Retinal pigment epithelial cell (primary cell): ENCODE results near the gene PAM16.

Experiments
- DNase-seq: peaks from one replicate; pipeline ENCODE4 v3.0.0-alpha.2; 2010; ENCODE audit warnings: low read depth
- H3K4me3 ChIP-seq: 2 replicates; pipeline ENCODE4 v1.5.1; 2011; ENCODE audit warnings: mild to moderate bottlenecking, low read length, control low read depth, moderate library complexity
- TF ChIP-seq, protein P1 (sequence below): conservative IDR thresholded peaks from 2 replicates; pipeline ENCODE4 v1.5.1; 2011; ENCODE audit warnings: low read depth, low read length, control low read depth, inconsistent platforms

Gene PAM16

GRCh38 chr16:4377573-4378154 is 26.5 kb upstream of the PAM16 start:
- TF ChIP-seq, protein P1, sequence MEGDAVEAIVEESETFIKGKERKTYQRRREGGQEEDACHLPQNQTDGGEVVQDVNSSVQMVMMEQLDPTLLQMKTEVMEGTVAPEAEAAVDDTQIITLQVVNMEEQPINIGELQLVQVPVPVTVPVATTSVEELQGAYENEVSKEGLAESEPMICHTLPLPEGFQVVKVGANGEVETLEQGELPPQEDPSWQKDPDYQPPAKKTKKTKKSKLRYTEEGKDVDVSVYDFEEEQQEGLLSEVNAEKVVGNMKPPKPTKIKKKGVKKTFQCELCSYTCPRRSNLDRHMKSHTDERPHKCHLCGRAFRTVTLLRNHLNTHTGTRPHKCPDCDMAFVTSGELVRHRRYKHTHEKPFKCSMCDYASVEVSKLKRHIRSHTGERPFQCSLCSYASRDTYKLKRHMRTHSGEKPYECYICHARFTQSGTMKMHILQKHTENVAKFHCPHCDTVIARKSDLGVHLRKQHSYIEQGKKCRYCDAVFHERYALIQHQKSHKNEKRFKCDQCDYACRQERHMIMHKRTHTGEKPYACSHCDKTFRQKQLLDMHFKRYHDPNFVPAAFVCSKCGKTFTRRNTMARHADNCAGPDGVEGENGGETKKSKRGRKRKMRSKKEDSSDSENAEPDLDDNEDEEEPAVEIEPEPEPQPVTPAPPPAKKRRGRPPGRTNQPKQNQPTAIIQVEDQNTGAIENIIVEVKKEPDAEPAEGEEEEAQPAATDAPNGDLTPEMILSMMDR, result peak; percentile 49
- DNase-seq, result no peak
- H3K4me3 ChIP-seq, result no peak overlapping the region

- no peak for DNase-seq
- TF ChIP-seq, protein P1, result no peak
- no peak overlapping the region for H3K4me3 ChIP-seq
Observed at GRCh38 chr16:4376893-4377572, 25.9 kb upstream of the PAM16 start.

DNA sequence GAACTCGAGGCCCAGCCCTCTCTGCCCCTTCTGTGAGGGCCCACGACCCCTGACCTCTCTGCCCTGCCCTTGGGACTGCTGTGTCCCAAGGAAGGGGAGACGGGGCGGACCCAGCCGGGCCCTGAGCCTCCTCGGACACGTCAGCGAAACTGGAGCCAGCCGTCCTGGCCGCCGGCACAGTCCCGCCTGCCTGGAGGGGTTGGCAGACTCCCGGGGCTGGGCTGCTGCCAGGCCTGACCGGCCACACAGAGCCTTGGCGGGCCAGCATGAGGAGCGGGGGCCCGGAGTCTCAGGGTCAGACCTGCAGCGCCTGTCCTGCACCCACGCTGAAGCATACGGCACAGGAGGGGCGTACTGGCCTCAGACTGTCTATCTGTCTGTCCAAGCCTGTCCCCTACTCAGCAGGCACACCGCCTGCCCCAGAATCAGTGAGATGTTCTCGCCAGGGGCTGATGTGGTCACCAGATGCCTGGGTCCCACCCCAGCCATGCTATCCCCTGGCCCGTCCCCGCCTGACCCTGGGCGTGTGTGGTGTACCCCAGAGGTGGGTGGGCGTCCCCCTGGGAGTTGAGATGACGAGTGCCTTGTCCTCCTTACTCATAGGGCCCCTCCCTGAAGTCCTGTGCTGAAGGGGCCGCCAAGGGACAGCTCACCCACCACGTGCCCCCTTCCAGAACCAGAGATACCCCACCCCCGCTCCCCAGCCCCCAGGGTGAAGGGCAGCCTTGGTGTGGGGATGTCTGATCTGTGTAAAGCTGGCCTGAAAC is 25.2 kb upstream of the PAM16 start:
- TF ChIP-seq, protein P1, result no peak
- no peak overlapping the region for H3K4me3 ChIP-seq

GRCh38 chr16:4375717-4376116 is 24.6 kb upstream of the PAM16 start:
- no peak overlapping the region for H3K4me3 ChIP-seq
- no peak for DNase-seq
- TF ChIP-seq, protein P1, result no peak

More for the DNA sequence above, 25.2 kb upstream of the PAM16 start:
- peak; percentile 58 for DNase-seq

- TF ChIP-seq, protein P1, result no peak
- peak; percentile 74 for DNase-seq
- peak overlapping the region; percentile 84 for H3K4me3 ChIP-seq
Observed at GRCh38 chr16:4373909-4374742, 23.0 kb upstream of the PAM16 start.

DNA sequence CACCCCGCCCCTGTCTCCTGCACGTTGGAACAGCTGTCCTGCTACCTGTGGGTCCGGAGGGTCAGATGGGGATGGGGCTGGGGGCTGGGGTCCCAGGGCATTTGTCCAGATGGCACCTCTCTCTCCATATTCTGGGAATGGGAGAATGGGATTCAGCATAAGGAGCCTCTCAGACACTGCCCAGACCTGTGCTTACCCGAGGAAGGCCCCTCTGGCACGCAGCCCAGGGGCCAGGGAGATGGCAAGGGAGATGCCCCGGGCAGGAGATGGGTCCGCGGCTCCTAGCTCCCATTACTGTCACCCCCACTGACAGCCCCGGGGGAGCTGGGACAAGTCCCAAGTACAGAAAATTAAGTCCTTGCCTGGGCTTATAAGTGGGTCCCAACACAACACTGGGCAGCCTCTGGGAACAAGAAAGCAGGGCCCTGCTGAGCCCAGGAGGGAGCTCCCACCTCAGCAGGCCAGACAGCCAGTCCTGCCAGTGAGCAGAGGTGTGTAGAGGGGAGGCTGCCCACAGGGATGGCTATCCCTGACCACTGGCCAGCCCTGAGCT is 22.3 kb upstream of the PAM16 start:
- peak overlapping the region; percentile 84 for H3K4me3 ChIP-seq
- TF ChIP-seq, protein P1, result no peak
- DNase-seq, result no peak
